A673 (cell line): ENCODE measurements around the gene TSPAN10. TPM values are rescaled to one million over a fixed set of nuclear protein-coding genes. Genes with fewer than 3 reads are reported as not detected.
A peak's percentile ranks its signal among the peaks of the same experiment; 100 is the strongest.

Experiments used
- BruUV-seq: library from RNA; stranded (reverse); fragments of 400-500 nt; replicated peaks from 2 replicates; lab custom pipeline; 2021; lab: Mats Ljungman, UMichigan
- CTCF ChIA-PET: fragments of 300-600 bp; sonication (Branson Sonifier 250); formaldehyde crosslinking; loops from one replicate; lab custom pipeline; 2022; ENCODE audit warnings: antibody characterized with exemption; lab: Charles Lee
- POLR2A ChIA-PET: fragments of 300-600 bp; sonication (Branson Sonifier 250); formaldehyde crosslinking; loops from one replicate; lab custom pipeline; 2022; ENCODE audit warnings: antibody characterized with exemption; ENCODE audit not compliant: low non-redundant PET; lab: Charles Lee
- DNase-seq: peaks from one replicate; pipeline ENCODE4 v3.0.0-alpha.2; 2015; ENCODE audit warnings: low spot score
- H3K27ac ChIP-seq: fragments of 200-600 bp; sonication (generic); 2 replicates; pipeline ENCODE4 v1.5.1; 2016; ENCODE audit warnings: mixed run types, low read depth, mild to moderate bottlenecking, mixed read lengths, antibody characterized with exemption, low read length; ENCODE audit not compliant: poor library complexity, severe bottlenecking
- H3K27me3 ChIP-seq: fragments of 200-600 bp; sonication (generic); replicated peaks from 2 replicates; pipeline ENCODE4 v1.6.1; 2017; ENCODE audit warnings: mixed run types, low read depth, mild to moderate bottlenecking, mixed read lengths, antibody characterized with exemption, low read length; ENCODE audit not compliant: insufficient read depth, poor library complexity
- H3K36me3 ChIP-seq: fragments of 200-600 bp; sonication (generic); 2 replicates; pipeline ENCODE4 v1.6.1; 2016; ENCODE audit warnings: mixed run types, mild to moderate bottlenecking, mixed read lengths, antibody characterized with exemption, low read length; ENCODE audit not compliant: insufficient read depth, poor library complexity, severe bottlenecking
- H3K4me1 ChIP-seq: fragments of 200-600 bp; sonication (generic); 2 replicates; pipeline ENCODE4 v1.6.1; 2017; ENCODE audit warnings: mixed run types, mild to moderate bottlenecking, mixed read lengths, antibody characterized with exemption, low read length; ENCODE audit not compliant: insufficient read depth, poor library complexity, severe bottlenecking
- H3K4me3 ChIP-seq: fragments of 200-600 bp; sonication (generic); 2 replicates; pipeline ENCODE4 v1.5.1; 2016; ENCODE audit warnings: low read depth, mixed run types, mild to moderate bottlenecking, mixed read lengths, low read length; ENCODE audit not compliant: poor library complexity, severe bottlenecking
- H3K9me3 ChIP-seq: fragments of 200-600 bp; sonication (generic); 2 replicates; pipeline ENCODE4 v1.6.1; 2016; ENCODE audit warnings: mixed run types, low read depth, mild to moderate bottlenecking, mixed read lengths, antibody characterized with exemption, low read length; ENCODE audit not compliant: poor library complexity, severe bottlenecking
- EZH2 ChIP-seq: fragments of 200-600 bp; sonication (generic); IDR thresholded peaks from 2 replicates; pipeline ENCODE4 v1.6.1; 2017; ENCODE audit warnings: borderline replicate concordance, low read depth, mild to moderate bottlenecking, mixed read lengths, antibody characterized with exemption, low read length; ENCODE audit not compliant: poor library complexity, severe bottlenecking
- intact Hi-C: fragments of 100-400 bp; cut with micrococcal nuclease; formaldehyde crosslinking; loops from one replicate; pipeline ENCODE4 v1.10.0; 2022; ENCODE audit not compliant: unreplicated experiment
- total RNA-seq: library from RNA; stranded (reverse); gene quantifications from 2 replicates; pipeline ENCODE4 v1.2.3, GENCODE V29; 2021
- TF ChIP-seq, protein P1 (sequence below): fragments of 300-800, 200-600 bp; sonication (generic); conservative IDR thresholded peaks from 2 replicates; pipeline ENCODE4 v1.5.1; 2017; ENCODE audit warnings: low read depth, mild to moderate bottlenecking, antibody characterized with exemption, low read length, moderate library complexity, mixed read lengths

TSPAN10 gene
- total RNA-seq, 1 experiment from 2014 or later: 1.1 TPM

DNA sequence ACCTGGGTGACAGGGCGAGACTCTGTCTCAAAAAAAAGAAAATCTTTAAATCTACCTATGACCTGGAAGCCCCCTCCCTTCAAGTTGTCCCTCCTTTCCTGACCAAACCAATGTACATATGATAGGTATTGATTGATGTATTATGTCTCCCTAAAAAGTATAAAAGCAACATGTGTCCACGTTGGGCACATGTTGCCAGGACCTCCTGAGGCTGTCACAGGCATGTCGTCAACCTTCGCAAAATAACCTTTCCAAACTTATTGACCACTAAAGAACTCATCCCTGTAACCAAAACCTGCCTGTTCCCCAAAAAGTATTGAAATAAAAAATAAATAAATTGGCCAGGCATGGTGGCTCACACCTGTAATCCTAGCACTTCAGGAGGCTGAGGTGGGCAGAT is 25.0 kb downstream of the TSPAN10 start:
- Histone ChIP-seq H3K4me3 (no peak overlapping the region), H3K4me1 (peaks cover 9% of the 10 kb centered on the region), H3K27me3 (no peaks in the 10 kb centered on the region), H3K36me3 (peaks cover 7% of the 10 kb centered on the region), H3K9me3 (no peaks in the 10 kb centered on the region), H3K27ac (no peak overlapping the region)
- CTCF ChIA-PET: no interaction called here
- no peak for DNase-seq
- POLR2A ChIA-PET: no interaction called here
- TF ChIP-seq EZH2: no peak
- intact Hi-C loops: no loop called here
- no TSS peak for BruUV-seq

DNA sequence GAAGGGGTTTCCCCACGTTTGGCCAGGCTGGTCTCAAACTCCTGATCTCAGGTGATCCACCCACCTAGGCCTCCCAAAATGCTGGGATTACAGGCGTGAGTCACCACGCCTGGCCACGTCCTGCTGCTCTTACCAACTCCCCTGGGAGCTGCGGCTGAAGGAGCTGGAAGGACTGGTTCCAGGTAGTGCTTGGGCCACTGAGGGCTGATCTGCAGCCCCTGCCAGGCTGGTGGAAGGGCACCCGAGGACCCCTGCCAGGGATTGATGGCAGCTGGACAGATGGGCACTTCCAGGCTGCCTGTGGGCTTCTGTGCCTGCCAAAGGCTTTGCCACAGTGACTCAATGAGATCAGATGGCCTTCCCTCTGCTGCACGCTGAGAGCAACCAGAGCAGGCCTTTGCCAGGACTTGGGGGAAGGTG is 27.1 kb downstream of the TSPAN10 start:
- no peaks in the 10 kb centered on the region for H3K9me3 ChIP-seq
- ChIA-PET CTCF (no interaction called here), POLR2A (no interaction called here)
- BruUV-seq: no TSS peak
- intact Hi-C loops: no loop called here
- TF ChIP-seq, protein P1, sequence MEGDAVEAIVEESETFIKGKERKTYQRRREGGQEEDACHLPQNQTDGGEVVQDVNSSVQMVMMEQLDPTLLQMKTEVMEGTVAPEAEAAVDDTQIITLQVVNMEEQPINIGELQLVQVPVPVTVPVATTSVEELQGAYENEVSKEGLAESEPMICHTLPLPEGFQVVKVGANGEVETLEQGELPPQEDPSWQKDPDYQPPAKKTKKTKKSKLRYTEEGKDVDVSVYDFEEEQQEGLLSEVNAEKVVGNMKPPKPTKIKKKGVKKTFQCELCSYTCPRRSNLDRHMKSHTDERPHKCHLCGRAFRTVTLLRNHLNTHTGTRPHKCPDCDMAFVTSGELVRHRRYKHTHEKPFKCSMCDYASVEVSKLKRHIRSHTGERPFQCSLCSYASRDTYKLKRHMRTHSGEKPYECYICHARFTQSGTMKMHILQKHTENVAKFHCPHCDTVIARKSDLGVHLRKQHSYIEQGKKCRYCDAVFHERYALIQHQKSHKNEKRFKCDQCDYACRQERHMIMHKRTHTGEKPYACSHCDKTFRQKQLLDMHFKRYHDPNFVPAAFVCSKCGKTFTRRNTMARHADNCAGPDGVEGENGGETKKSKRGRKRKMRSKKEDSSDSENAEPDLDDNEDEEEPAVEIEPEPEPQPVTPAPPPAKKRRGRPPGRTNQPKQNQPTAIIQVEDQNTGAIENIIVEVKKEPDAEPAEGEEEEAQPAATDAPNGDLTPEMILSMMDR: no peak
- TF ChIP-seq EZH2: no peak
- no peak overlapping the region for H3K4me3 ChIP-seq
- peaks cover 18% of the 10 kb centered on the region for H3K4me1 ChIP-seq
- H3K27me3 ChIP-seq: no peaks in the 10 kb centered on the region
- no peak overlapping the region for H3K27ac ChIP-seq
- peaks cover 17% of the 10 kb centered on the region for H3K36me3 ChIP-seq
- DNase-seq: no peak

DNA sequence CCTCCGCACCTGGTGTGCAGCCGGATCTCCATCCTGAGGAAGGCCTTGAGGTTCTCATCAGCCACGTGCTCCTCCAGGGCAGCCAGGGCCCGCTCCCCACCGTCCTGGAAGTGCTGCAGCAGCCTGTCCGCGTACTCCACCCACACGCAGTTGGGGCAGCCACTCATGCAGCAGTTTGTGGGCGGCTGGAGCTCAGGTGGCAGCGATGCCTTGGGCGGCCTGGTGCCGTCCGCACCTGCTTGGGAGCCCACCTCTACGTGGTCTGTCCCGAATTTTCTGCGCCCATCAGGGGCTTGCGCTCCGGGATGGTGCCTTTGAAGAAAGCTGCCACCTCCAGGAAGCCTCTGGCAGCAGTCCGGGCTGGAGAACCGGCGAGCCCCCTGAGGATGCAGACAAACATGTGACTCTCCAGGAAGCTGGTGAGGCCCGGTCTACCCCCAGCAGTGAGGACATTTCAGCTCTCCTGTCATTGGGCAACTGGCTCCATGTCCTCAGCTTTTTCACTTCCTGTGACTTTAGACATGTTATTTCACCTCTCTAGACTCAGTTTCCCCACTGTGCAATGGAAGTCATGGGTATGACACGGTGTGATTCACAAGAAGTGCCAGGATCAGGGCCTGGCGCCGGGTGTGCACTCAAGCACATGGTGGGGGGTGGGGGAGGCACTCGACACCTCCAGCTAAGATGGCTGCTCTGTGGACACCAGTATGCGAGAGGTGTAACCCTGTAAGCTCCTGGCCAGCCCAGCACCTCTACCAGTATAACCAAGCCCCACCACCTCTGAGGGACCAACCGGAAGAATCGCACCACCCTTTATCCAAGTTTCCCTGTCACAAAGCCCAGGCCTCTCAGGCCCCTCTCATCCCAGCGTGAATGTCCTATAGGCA is 28.5 kb downstream of the TSPAN10 start:
- DNase-seq: peak; percentile 57
- H3K36me3 ChIP-seq: peaks cover 31% of the 10 kb centered on the region
- H3K27ac ChIP-seq: peak overlapping the region; percentile 92
- TF ChIP-seq, protein P1: no peak
- no peak for TF ChIP-seq EZH2
- H3K27me3 ChIP-seq: no peaks in the 10 kb centered on the region
- intact Hi-C loops: no loop called here
- POLR2A ChIA-PET: no interaction called here
- BruUV-seq: no TSS peak
- no peaks in the 10 kb centered on the region for H3K9me3 ChIP-seq
- CTCF ChIA-PET: no interaction called here
- peak overlapping the region; percentile 93 for H3K4me3 ChIP-seq
- peaks cover 18% of the 10 kb centered on the region for H3K4me1 ChIP-seq

DNA sequence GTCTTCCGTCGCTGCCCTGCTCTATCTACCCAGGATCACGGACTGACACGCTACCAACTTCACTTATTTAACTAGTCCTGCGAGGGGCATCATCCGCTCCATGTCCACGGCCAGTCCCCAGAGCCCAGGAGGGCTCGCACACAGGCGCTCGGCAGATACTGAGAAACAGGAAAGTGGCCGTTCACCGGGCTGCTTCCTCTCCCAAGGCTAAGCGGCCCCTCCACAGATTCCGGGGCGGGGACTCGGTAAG is 29.0 kb downstream of the TSPAN10 start:
- peak overlapping the region; percentile 92 for H3K27ac ChIP-seq
- ChIA-PET CTCF (no interaction called here), POLR2A (no interaction called here)
- DNase-seq: peak; percentile 54
- H3K4me1 ChIP-seq: peaks cover 18% of the 10 kb centered on the region
- intact Hi-C loops: no loop called here
- no peaks in the 10 kb centered on the region for H3K27me3 ChIP-seq
- TF ChIP-seq EZH2: no peak
- TF ChIP-seq, protein P1: no peak
- peaks cover 37% of the 10 kb centered on the region for H3K36me3 ChIP-seq
- no peaks in the 10 kb centered on the region for H3K9me3 ChIP-seq
- peak overlapping the region; percentile 93 for H3K4me3 ChIP-seq
- TSS peak; percentile 83 for BruUV-seq
